Inferior parietal cortex (tissue), 1 donor: ENCODE data around the gene PMCH.
A peak's percentile ranks its signal among the peaks of the same experiment; 100 is the strongest.
"Not testable (repeated sequence)": the region's sequence is repeated elsewhere in the genome, so short reads cannot be mapped to it uniquely, and the experiment has no call there.

Experiments used
- DNase-seq: peaks from one replicate; pipeline ENCODE4 v3.0.0-alpha.2; 2016; ENCODE audit errors: extremely low spot score

The PMCH gene, protein sequence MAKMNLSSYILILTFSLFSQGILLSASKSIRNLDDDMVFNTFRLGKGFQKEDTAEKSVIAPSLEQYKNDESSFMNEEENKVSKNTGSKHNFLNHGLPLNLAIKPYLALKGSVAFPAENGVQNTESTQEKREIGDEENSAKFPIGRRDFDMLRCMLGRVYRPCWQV

GRCh38 chr12:102197789-102198188 lies at the start of gene PMCH:
TSS of gene PMCH (minus strand) at chr12:102197833. CDS start at chr12:102197770, 63 bp downstream.
- no peak for DNase-seq

- DNase-seq: not testable (repeated sequence)
These were observed 43.2 kb upstream of the PMCH start for GRCh38 chr12:102240859-102241258.

- no peak for DNase-seq
These were observed 37.0 kb upstream of the PMCH start for GRCh38 chr12:102234599-102234998.

DNA sequence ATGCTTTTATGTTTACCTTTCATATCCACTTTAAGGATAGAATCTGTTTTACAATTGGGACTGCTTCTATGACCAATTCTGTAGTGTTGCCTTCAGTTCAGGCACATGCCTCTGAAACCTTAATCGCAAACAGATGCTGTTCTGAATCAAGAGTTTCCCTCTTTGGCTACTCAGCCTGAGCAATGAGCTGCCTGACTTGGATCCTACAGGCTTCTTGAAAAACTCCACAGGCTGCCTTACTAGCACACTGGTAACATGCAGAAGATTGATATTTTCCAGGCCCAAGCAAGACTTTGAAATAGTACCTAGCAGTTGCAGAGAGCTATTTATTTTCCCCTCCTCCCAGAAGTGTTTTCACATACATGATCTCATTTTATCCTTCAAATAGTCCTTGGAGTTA lies 34.8 kb upstream of the PMCH start:
- no peak for DNase-seq

GRCh38 chr12:102232036-102232435 lies 34.4 kb upstream of the PMCH start:
- DNase-seq: no peak

DNA sequence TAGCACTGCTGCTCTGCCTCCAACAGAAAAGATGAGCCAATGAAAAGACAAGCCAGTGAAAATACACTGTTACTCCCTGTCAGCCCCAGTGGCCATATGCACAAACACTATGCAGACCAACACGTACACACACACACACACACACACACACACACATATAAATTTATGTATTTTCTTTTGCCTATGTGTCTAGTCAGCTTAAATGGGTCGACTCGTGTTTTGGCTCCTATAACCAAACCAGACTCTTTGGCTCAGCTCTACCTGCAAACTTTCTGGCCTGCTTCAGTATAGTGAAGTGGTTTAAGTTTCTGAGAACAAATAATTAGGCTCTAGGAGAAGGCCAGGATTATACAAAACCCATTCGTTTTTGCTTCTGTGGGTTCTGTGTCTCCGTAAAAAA lies 30.3 kb upstream of the PMCH start:
- DNase-seq: no peak

- no peak for DNase-seq
These were observed 23.1 kb upstream of the PMCH start for GRCh38 chr12:102220736-102221135.

DNA sequence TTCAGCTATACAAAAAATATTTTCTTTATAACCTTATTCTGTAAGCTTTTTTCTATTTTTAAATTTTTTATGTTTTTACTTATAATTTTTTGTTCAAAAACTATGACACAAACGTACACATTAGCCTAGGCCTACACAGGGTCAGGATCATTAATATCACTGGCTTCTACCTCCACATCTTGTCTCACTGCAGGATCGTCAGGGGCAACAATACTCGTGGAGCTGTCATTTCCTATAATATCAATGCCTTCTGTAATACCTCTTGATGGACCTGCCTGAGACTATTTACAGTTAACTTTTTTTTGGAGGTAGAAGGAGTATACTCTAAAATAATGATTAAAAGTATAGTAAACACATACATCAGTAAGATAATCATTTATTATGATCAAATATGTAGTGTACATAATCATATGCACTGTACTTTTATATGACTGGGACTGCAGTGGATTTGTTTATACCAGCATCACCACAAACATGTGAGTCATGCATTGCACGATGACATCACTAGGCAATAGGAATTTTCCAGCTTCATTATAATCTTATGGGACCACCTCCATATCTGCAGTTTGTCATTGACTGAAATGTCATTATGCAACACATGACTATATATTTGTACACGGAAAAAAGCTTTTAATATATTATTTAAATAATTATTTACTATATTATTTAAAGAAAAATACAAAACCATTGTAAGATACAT lies 18.5 kb upstream of the PMCH start:
- no peak for DNase-seq

DNA sequence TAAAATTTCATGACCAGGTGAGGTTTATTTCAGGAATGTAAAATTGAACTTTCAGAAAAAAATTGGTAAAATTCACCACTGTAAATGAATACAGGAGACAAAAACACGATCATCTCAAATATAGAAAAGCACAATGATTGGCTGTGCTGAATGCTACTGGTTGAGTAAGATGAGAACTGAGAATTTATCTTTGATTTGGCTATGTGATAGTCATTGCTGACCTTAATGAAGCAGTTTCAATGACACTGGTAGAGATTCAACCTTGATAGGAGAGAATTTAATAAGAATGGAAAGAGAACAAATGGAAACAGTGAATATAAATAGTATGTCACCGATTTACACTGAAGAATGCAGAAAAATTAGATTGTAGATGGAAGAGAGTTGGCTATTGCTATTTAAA lies 6.4 kb upstream of the PMCH start:
- DNase-seq: no peak

DNA sequence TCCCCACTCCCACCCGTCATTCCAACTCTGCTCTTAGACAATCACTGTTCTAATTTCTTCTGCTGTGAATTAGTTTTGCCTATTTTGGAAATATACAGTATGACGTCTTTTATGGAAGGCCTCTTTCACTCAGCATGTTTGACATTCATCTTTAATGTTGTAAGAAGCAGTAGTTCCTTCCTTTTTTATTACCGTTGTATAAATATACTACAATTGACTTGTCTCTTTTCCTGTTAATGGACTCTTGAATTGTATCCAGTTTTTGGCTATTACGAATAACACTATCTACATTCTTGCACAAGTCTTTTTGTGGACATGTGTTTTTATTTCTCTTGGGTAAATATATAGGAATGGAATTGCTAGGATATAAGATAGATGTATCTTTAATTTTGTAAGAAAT lies 4.9 kb upstream of the PMCH start:
- DNase-seq: no peak

GRCh38 chr12:102201436-102202061 lies 3.9 kb upstream of the PMCH start:
- DNase-seq: no peak

DNA sequence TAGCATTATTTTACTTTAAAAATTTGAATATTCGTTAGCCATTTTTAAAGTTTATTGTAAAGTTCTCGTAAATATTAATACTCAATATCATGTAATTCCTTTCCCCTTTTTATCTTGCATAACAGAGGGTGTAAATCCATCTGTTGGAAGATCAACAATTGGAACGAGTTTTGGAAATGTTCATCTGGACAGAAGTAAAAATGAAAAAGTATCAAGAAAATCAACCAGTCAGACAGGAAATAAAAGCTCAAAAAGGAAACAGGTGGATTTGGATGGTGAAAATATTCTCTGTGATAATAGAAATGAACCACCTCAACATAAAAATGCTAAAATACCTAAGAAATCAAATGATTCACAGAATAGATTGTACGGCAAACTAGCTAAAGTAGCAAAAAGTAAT lies 1.8 kb downstream of the PMCH start:
- no peak for DNase-seq

DNA sequence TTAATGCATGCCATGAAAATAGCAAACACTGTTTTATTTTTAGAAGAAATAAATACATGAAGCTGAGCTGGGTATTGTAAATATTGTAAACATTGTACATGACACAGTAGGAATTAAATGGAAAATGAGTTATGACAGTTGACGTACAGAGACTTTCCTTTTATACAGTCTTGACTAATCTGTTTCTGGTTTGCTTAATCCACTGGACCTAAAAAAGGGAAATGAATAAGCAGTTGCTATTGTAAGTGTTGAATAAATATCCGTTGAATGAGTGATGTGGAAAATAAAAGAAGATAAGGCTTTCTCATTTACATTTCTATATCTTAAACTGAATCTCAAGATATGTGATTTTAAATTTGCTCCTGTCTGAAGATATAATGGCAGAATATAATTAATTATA lies 15.0 kb downstream of the PMCH start:
- DNase-seq: no peak

DNA sequence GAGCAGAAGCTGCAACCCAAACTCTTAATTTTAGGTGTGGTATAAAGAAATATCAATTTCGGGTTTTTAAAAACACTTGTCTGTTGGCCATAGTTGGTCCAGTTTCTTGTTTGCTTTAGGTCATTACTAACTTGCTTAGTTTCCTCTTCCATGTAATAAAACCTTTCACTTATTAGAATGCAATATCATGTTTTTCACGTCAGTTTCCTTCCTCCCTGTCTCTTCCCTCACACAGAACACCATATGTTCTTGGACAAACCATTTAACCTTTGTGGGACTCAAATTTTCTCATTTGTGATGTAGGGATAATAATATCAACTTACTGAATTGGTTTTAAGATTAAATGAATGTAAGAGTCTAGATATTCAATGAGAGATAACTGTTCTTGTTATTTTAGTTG lies 22.9 kb downstream of the PMCH start:
- no peak for DNase-seq

GRCh38 chr12:102174117-102174516 lies 23.5 kb downstream of the PMCH start:
- DNase-seq: no peak

DNA sequence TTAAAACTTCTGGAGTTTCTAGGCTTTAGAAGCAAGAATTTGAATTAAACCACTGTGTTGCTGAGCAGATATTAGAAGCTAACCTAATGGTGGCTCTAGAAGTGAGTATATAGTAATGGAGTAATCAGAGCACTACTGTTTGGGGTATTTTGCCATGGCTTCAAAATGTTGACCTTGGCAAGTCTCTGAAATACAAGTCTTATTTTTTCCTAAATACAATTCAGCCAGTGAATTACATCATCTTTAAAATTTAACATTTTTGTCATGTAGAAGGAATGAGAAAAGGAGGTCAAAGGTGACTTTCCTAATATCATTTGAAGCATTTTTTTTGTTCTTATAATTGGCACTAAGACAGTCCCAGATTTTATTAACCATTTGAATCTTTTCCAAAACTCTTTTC lies 25.2 kb downstream of the PMCH start:
- no peak for DNase-seq

GRCh38 chr12:102171951-102172350 lies 25.7 kb downstream of the PMCH start:
- DNase-seq: no peak

- peak; percentile 51 for DNase-seq
These were observed 27.6 kb downstream of the PMCH start for GRCh38 chr12:102169922-102170621.

DNA sequence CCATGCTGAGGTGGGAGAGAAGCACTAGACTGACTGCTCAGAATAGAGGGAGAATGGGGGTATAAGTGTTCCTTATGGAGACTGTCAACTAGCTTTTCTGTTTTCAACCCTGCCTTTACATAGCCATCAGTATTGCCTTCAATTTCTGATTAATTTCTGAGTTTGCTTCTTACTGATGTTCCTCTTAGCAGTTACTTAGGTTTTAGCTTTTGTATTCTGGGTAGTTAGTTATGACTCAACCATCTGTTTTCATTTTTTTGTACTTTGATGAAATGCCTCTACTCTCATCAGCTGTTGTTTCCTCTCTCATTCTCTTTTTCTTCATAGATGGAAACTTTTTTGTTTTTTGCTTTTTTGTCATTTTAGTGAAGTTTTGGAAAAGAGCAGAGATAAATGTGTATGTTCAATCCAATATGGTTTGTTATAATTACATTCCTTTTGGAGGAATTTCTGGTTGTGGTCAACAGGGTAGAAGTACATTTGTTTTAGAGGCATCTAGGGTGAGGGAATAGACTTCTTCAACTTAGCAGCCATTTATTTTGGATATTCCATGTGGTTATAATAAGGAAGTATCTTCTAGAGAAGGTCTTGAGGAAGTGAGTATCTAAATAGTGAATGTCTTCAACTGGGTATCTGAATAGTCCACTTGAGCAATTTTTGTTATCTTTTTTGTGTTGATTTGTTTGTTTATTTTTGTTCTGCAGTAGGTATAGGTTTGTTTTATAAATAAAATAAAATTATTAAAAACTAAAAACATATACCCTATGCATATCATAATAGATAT lies 29.6 kb downstream of the PMCH start:
- DNase-seq: no peak

- DNase-seq: no peak
These were observed 34.2 kb downstream of the PMCH start for GRCh38 chr12:102163383-102163782.

DNA sequence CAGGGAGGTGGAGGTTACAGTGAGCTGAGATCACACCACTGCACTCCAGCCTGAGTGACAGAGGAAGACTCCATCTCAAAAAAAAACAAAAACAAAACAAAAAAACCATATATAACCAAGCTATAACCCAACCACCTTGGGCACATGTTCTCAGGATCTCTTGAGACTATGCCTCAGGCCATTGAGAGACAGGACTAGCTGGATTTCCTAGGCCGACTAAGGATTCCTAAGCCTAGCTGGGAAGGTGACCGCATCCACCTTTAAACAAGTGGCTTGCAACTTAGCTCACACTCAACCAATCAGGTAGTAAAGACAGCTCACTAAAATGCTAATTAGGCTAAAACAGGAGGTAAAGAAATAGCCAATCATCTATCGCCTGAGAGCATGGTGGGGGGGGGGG lies 42.4 kb downstream of the PMCH start:
- DNase-seq: not testable (repeated sequence)

GRCh38 chr12:102147062-102147587 lies 50.5 kb downstream of the PMCH start:
- DNase-seq: not testable (repeated sequence)
